ENCODE measurements around the gene SLC9A1. TPM values are rescaled to one million over a fixed set of nuclear protein-coding genes. Genes with fewer than 3 reads are reported as not detected.
A peak's percentile ranks its signal among the peaks of the same experiment; 100 is the strongest.

The SLC9A1 gene
- total RNA-seq, 6 donors from 2014 or later: 18.1 to 51.4 (median 31.5) TPM

- no peaks in the 10 kb centered on the region for H3K9me3 ChIP-seq
- peak in 1 of 2 donors; percentile 87 for DNase-seq
These were observed 56.3 kb downstream of the SLC9A1 start for GRCh38 chr1:27098431-27099134.

GRCh38 chr1:27097484-27097917, 57.4 kb downstream of the SLC9A1 start:
- H3K36me3 ChIP-seq: peaks cover 0 to 20% (median 15%) of the 10 kb centered on the region in 4 donors
- no peak for TF ChIP-seq EP300 (IDR thresholded peaks at IDR 0.05)
- TF ChIP-seq, protein P1, sequence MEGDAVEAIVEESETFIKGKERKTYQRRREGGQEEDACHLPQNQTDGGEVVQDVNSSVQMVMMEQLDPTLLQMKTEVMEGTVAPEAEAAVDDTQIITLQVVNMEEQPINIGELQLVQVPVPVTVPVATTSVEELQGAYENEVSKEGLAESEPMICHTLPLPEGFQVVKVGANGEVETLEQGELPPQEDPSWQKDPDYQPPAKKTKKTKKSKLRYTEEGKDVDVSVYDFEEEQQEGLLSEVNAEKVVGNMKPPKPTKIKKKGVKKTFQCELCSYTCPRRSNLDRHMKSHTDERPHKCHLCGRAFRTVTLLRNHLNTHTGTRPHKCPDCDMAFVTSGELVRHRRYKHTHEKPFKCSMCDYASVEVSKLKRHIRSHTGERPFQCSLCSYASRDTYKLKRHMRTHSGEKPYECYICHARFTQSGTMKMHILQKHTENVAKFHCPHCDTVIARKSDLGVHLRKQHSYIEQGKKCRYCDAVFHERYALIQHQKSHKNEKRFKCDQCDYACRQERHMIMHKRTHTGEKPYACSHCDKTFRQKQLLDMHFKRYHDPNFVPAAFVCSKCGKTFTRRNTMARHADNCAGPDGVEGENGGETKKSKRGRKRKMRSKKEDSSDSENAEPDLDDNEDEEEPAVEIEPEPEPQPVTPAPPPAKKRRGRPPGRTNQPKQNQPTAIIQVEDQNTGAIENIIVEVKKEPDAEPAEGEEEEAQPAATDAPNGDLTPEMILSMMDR (IDR thresholded peaks at IDR 0.05): peak; percentile 95 to 97 (median 96)
- peak in 1 of 2 donors; percentile 42 for TF ChIP-seq POLR2AphosphoS5 (IDR thresholded peaks at IDR 0.05)
- no peak for TF ChIP-seq POLR2A (IDR thresholded peaks at IDR 0.05)
- no peak overlapping the region for H3K4me3 ChIP-seq
- H3K27me3 ChIP-seq: no peaks in the 10 kb centered on the region
- H3K27ac ChIP-seq: peak overlapping the region in 3 of 4 donors; percentile 72 to 86 (median 80)
- no peaks in the 10 kb centered on the region for H3K9me3 ChIP-seq
- H3K4me1 ChIP-seq: peaks cover 24 to 34% (median 29%) of the 10 kb centered on the region in 4 donors
- DNase-seq (peak; percentile 89 to 91), ATAC-seq (ENCODE audit: low FRiP score in 2 of 2) (peak; percentile 87)
- 1% methylated on average over 5 of the region's 5 CpGs for WGBS, 2 donors

More at GRCh38 chr1:27098431-27099134, 56.3 kb downstream of the SLC9A1 start:
- WGBS, 2 donors: 40 to 46% methylated on average over 14 of the region's 14 CpGs
- ATAC-seq (ENCODE audit: low FRiP score in 2 of 2): peak; percentile 16 to 52
- peak overlapping the region; percentile 72 to 86 (median 76) for H3K27ac ChIP-seq
- no peak overlapping the region for H3K4me3 ChIP-seq
- H3K4me1 ChIP-seq: peaks cover 24 to 37% (median 31%) of the 10 kb centered on the region in 4 donors
- peaks cover 0 to 25% (median 18%) of the 10 kb centered on the region in 4 donors for H3K36me3 ChIP-seq
- H3K27me3 ChIP-seq: no peaks in the 10 kb centered on the region
- TF ChIP-seq POLR2A (IDR thresholded peaks at IDR 0.05): peak in 1 of 4 donors; percentile 25
- TF ChIP-seq, protein P1 (IDR thresholded peaks at IDR 0.05): no peak
- TF ChIP-seq EP300 (IDR thresholded peaks at IDR 0.05): peak in 1 of 4 donors; percentile 43
- TF ChIP-seq POLR2AphosphoS5 (IDR thresholded peaks at IDR 0.05): peak in 1 of 2 donors; percentile 26

DNA sequence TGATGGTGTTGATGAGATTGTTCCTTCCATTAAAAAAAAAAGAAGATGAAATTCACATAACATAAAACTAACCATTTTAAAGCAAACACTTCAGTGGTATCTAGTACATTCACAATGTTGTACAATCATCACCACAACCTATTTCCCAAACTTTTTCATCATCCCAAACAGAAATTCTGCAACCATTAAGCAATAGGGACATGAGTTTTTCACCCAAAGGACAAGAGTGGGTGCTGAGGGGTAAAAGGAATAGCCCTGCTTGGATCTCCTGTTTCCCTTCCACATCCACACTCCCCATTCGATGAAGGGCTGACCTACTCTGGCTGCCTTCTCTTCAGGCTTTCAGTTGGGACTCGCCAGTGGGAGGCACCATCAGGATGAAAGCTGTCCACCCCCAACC, 59.3 kb downstream of the SLC9A1 start:
- WGBS, 2 donors: 73 to 90% methylated on average over 2 of the region's 2 CpGs
- peaks cover 24 to 33% (median 29%) of the 10 kb centered on the region in 4 donors for H3K4me1 ChIP-seq
- ATAC-seq (ENCODE audit: low FRiP score in 2 of 2): no peak
- no peaks in the 10 kb centered on the region for H3K27me3 ChIP-seq
- H3K27ac ChIP-seq: no peak overlapping the region
- TF ChIP-seq, protein P1 (IDR thresholded peaks at IDR 0.05): no peak
- no peak for TF ChIP-seq POLR2AphosphoS5 (IDR thresholded peaks at IDR 0.05)
- no peak for TF ChIP-seq EP300 (IDR thresholded peaks at IDR 0.05)
- no peak for TF ChIP-seq POLR2A (IDR thresholded peaks at IDR 0.05)
- no peak overlapping the region for H3K4me3 ChIP-seq
- no peak for DNase-seq
- H3K9me3 ChIP-seq: no peaks in the 10 kb centered on the region
- peaks cover 0 to 7% (median 2%) of the 10 kb centered on the region in 4 donors for H3K36me3 ChIP-seq

GRCh38 chr1:27092888-27093287, 62.0 kb downstream of the SLC9A1 start:
- Histone ChIP-seq H3K9me3 (no peaks in the 10 kb centered on the region), H3K4me1 (peaks cover 3 to 9% (median 4%) of the 10 kb centered on the region in 4 donors), H3K4me3 (no peak overlapping the region), H3K27me3 (no peaks in the 10 kb centered on the region), H3K36me3 (no peaks in the 10 kb centered on the region), H3K27ac (no peak overlapping the region)
- ATAC-seq (ENCODE audit: low FRiP score in 2 of 2) (no peak), DNase-seq (no peak)
- WGBS, 2 donors: 94 to 100% methylated on average over 3 of the region's 3 CpGs
- TF ChIP-seq POLR2A (IDR thresholded peaks at IDR 0.05): no peak
- no peak for TF ChIP-seq EP300 (IDR thresholded peaks at IDR 0.05)
- TF ChIP-seq POLR2AphosphoS5 (IDR thresholded peaks at IDR 0.05): no peak
- TF ChIP-seq, protein P1 (IDR thresholded peaks at IDR 0.05): no peak

Measured in upper lobe of left lung (tissue), 6 donors.